Heart left ventricle (tissue), 16 donors: ENCODE measurements around the gene FTL. TPM values are rescaled to one million over a fixed set of nuclear protein-coding genes. Genes with fewer than 3 reads are reported as not detected.

Source experiments
- ATAC-seq, 4 donors: fragments of 200-7000 bp; cut with Tn5 transposase; one replicate each; pipeline ENCODE4 v1.9.1; 2020 to 2022; ENCODE audit warnings: moderate library complexity in 4 of 4, mild to moderate bottlenecking in 3 of 4, moderate number of reproducible peaks in 1 of 4
- DNase-seq, 5 donors: peaks; one replicate each; pipeline ENCODE4 v3.0.0-alpha.2; 2020
- H3K27ac ChIP-seq, 12 donors: fragments of 200-600 bp; sonication (generic) in 4 of 12; one replicate each; pipeline versions ENCODE4 v1.5.0 to v1.8.0; 2016 to 2022; ENCODE audit warnings: mild to moderate bottlenecking in 2 of 12
- H3K27me3 ChIP-seq, 9 donors: fragments of 200-600 bp; sonication (generic) in 2 of 9; one replicate each; pipeline versions ENCODE4 v1.5.1 to v1.8.0; 2016 to 2022; ENCODE audit warnings: mild to moderate bottlenecking in 3 of 9
- H3K36me3 ChIP-seq, 9 donors: fragments of 200-600 bp; sonication (generic) in 2 of 9; one replicate each; pipeline versions ENCODE4 v1.5.0 to v1.8.0; 2018 to 2022; ENCODE audit warnings: mild to moderate bottlenecking in 2 of 9
- H3K4me1 ChIP-seq, 12 donors: fragments of 200-600 bp; sonication (generic) in 4 of 12; one replicate each; pipeline versions ENCODE4 v1.5.0 to v1.8.0; 2016 to 2022; ENCODE audit warnings: mild to moderate bottlenecking in 3 of 12
- H3K4me3 ChIP-seq, 12 donors: fragments of 200-600 bp; sonication (generic) in 4 of 12; one replicate each; pipeline versions ENCODE4 v1.5.0 to v1.8.0; 2017 to 2022; ENCODE audit warnings: mild to moderate bottlenecking in 9 of 12, moderate library complexity in 4 of 12
- H3K9me3 ChIP-seq, 12 donors: fragments of 200-600 bp; sonication (generic) in 4 of 12; one replicate each; pipeline versions ENCODE4 v1.5.0 to v1.8.0; 2016 to 2022; ENCODE audit warnings: mild to moderate bottlenecking in 1 of 12
- CTCF ChIP-seq, 12 donors: fragments of 200-600 bp; sonication (generic) in 4 of 12; IDR thresholded peaks; one replicate each; pipeline versions ENCODE4 v1.5.0 to v1.8.0; 2018 to 2022; ENCODE audit warnings: antibody characterized with exemption in 12 of 12, mild to moderate bottlenecking in 5 of 12
- POLR2A ChIP-seq, 2 donors: fragments of 450-650 bp; IDR thresholded peaks; one replicate each; pipeline ENCODE4 v1.6.1; 2017; ENCODE audit warnings: antibody characterized with exemption in 2 of 2, mild to moderate bottlenecking in 2 of 2, moderate library complexity in 2 of 2
- WGBS, 4 donors: extraction: QIAGEN DNeasy Blood & Tissue Kit in 2 of 4; methylation state at CpG; one replicate each; pipeline versions ENCODE4 v1.1.5 to v1.1.7; 2013 to 2018; 5-methylcytosine and 5-hydroxymethylcytosine counted together
- intact Hi-C, 10 donors: fragments of 100-400 bp; cut with DNase I; formaldehyde crosslinking; loops; one replicate each; pipeline versions ENCODE4 v1.11.1 to v1.14.2; 2022
- polyA plus RNA-seq, 2 donors: library from polyadenylated mRNA; stranded (reverse); fragments of 200-250 nt; gene quantifications; one replicate each; pipeline ENCODE4 v1.2.3, GENCODE V29; 2013
- total RNA-seq, 9 donors: library from RNA; depleted of rRNA in 2 of 9; stranded (reverse); fragments of >200 nt in 2 of 9; fragmentation: NEBNext Ultra II Directional in 3 of 9; extraction: Animal tissue kit (Norgen Biotek cat#: 25700) in 3 of 9; gene quantifications; one replicate each; pipeline versions ENCODE4 v1.1.0 to v1.2.4, GENCODE V29; 2016 to 2023
- donor health status: ischemic (EF 13 %, LVEDD 7.1; RV severe dilation, severe dysfunction).
- donor health status: healthy with polysubstance abuse.
- donor health status: DM: no; HTN: yes; CAD: no.
- donor health status: DM: no; HTN: no; CAD: no.
- donor health status: ischemic (EF 25% LVEDD 6.9; RV normal size, moderate dysfunction).
- donor health status: ischemic (EF 25% LVEDD 5.7; RV mildly dilated, moderate dysfunction).
- donor health status: healthy.
- donor health status: DM: yes; HTN: yes; CAD: no.
- donor health status: ischemic (EF 35%, LVEDD 5.7; RV mildly dilated, moderate dysfunction).
- donor health status: nonischemic (EF 11% LVEDD 7.7; RV severe dilation, severe dysfunction).
- donor health status: DM: yes; HTN: yes; CAD: no.
- donor health status: PGD.
- donor health status: ischemic (EF 29% LVEDD 5.4; RV normal size, mild dysfunction).
- donor health status: nonischemic (EF 23%, LVEDD 6.1; RV moderate dilation, normal function).

The FTL gene
- total and polyA plus RNA-seq, 11 donors = 484 to 6,770 (median 857) TPM

GRCh38 chr19:48967346-48968178 lies 2.5 kb downstream of the FTL start:
- Histone ChIP-seq H3K27ac (peak overlapping the region; percentile 6 to 97 (median 92)), H3K9me3 (no peaks in the 10 kb centered on the region), H3K4me3 (peak overlapping the region in 9 of 12 donors; percentile 76 to 99 (median 87)), H3K4me1 (peaks cover 10 to 70% (median 48%) of the 10 kb centered on the region in 12 donors), H3K36me3 (peaks cover 0 to 65% (median 53%) of the 10 kb centered on the region in 9 donors), H3K27me3 (no peaks in the 10 kb centered on the region)
- intact Hi-C loops = loop anchor here in 6 of 10 donors (5.0 to 10.0 kb wide), 5 partner anchors 63 to 323 kb away; partner anchors contain the start of genes PPP1R15A (in 3 of the 6), NUCB1 (in 2 of the 6) and CA11 (in 1 of the 6)
- WGBS, 4 donors = 79 to 83% (median 80%) methylated on average over 14 of the region's 14 CpGs
- no peak for TF ChIP-seq POLR2A (IDR thresholded peaks at IDR 0.05)
- TF ChIP-seq CTCF (IDR thresholded peaks at IDR 0.05) = no peak
- ATAC-seq (peak in 1 of 4 donors; percentile 2), DNase-seq (peak in 3 of 5 donors; percentile 58 to 71 (median 60))

- H3K36me3 ChIP-seq = peaks cover 0 to 72% (median 60%) of the 10 kb centered on the region in 9 donors
- 47 to 57% (median 51%) methylated on average over 4 of the region's 4 CpGs for WGBS, 4 donors
- intact Hi-C loops = loop anchor here in 6 of 10 donors (5.0 to 10.0 kb wide), 5 partner anchors 63 to 323 kb away; partner anchors contain the start of genes PPP1R15A (in 3 of the 6), NUCB1 (in 2 of the 6) and CA11 (in 1 of the 6)
These were observed 3.1 kb downstream of the FTL start for GRCh38 chr19:48968179-48968661.

GRCh38 chr19:48968813-48969218 lies 3.7 kb downstream of the FTL start:
- TF ChIP-seq POLR2A (IDR thresholded peaks at IDR 0.05) (no peak), CTCF (IDR thresholded peaks at IDR 0.05) (no peak)
- H3K36me3 ChIP-seq = peaks cover 0 to 78% (median 66%) of the 10 kb centered on the region in 9 donors

More at GRCh38 chr19:48968179-48968661, 3.1 kb downstream of the FTL start:
- H3K27ac ChIP-seq = peak overlapping the region; percentile 1 to 97 (median 52)
- no peaks in the 10 kb centered on the region for H3K27me3 ChIP-seq
- DNase-seq (no peak), ATAC-seq (no peak)
- peaks cover 10 to 66% (median 47%) of the 10 kb centered on the region in 12 donors for H3K4me1 ChIP-seq
- H3K9me3 ChIP-seq = no peaks in the 10 kb centered on the region
- no peak for TF ChIP-seq POLR2A (IDR thresholded peaks at IDR 0.05)
- no peak for TF ChIP-seq CTCF (IDR thresholded peaks at IDR 0.05)
- H3K4me3 ChIP-seq = peak overlapping the region in 2 of 12 donors; percentile 82 to 90

More at GRCh38 chr19:48968813-48969218, 3.7 kb downstream of the FTL start:
- no peak for DNase-seq
- Histone ChIP-seq H3K4me3 (no peak overlapping the region), H3K4me1 (peaks cover 10 to 60% (median 41%) of the 10 kb centered on the region in 12 donors), H3K27ac (peak overlapping the region in 10 of 12 donors; percentile 1 to 97 (median 52)), H3K27me3 (no peaks in the 10 kb centered on the region), H3K9me3 (no peaks in the 10 kb centered on the region)
- intact Hi-C loops = loop anchor here in 6 of 10 donors (5.0 to 10.0 kb wide), 5 partner anchors 64 to 324 kb away; partner anchors contain the start of genes PPP1R15A (in 3 of the 6), NUCB1 (in 2 of the 6) and CA11 (in 1 of the 6)
- WGBS, 4 donors = 49 to 83% (median 77%) methylated on average over 8 to 15 of the region's 15 CpGs
- no peak for ATAC-seq
